ENCODE measurements around the gene ROR1.
A peak's percentile ranks its signal among the peaks of the same experiment; 100 is the strongest.

Gene ROR1

GRCh38 chr1:63856924-63857323, 83.1 kb downstream of the ROR1 start:
- Histone ChIP-seq H3K4me3 (ENCODE audit: severe bottlenecking) (no peak overlapping the region), H3K27ac (ENCODE audit: poor library complexity, severe bottlenecking) (no peak overlapping the region), H3K36me3 (ENCODE audit: low read depth) (no peaks in the 10 kb centered on the region), H3K27me3 (ENCODE audit: insufficient read depth, poor library complexity, severe bottlenecking) (no peaks in the 10 kb centered on the region), H3K9me3 (ENCODE audit: severe bottlenecking) (no peaks in the 10 kb centered on the region), H3K4me1 (ENCODE audit: insufficient read depth, poor library complexity, severe bottlenecking) (peaks cover 6% of the 10 kb centered on the region)
- ATAC-seq (ENCODE audit: low read depth), result no peak
- DNase-seq (ENCODE audit: low spot score), result no peak
- no peak for TF ChIP-seq CTCF (IDR thresholded peaks at IDR 0.05; ENCODE audit: poor library complexity, severe bottlenecking)

GRCh38 chr1:63857478-63857877, 83.7 kb downstream of the ROR1 start:
- DNase-seq (ENCODE audit: low spot score) (no peak), ATAC-seq (ENCODE audit: low read depth) (no peak)
- no peak overlapping the region for H3K4me3 ChIP-seq (ENCODE audit: severe bottlenecking)
- H3K27me3 ChIP-seq (ENCODE audit: insufficient read depth, poor library complexity, severe bottlenecking), result no peaks in the 10 kb centered on the region
- no peak overlapping the region for H3K27ac ChIP-seq (ENCODE audit: poor library complexity, severe bottlenecking)
- no peaks in the 10 kb centered on the region for H3K36me3 ChIP-seq (ENCODE audit: low read depth)
- no peak for TF ChIP-seq CTCF (IDR thresholded peaks at IDR 0.05; ENCODE audit: poor library complexity, severe bottlenecking)
- peaks cover 6% of the 10 kb centered on the region for H3K4me1 ChIP-seq (ENCODE audit: insufficient read depth, poor library complexity, severe bottlenecking)
- no peaks in the 10 kb centered on the region for H3K9me3 ChIP-seq (ENCODE audit: severe bottlenecking)

GRCh38 chr1:63858153-63858552, 84.3 kb downstream of the ROR1 start:
- Histone ChIP-seq H3K27me3 (ENCODE audit: insufficient read depth, poor library complexity, severe bottlenecking) (no peaks in the 10 kb centered on the region), H3K27ac (ENCODE audit: poor library complexity, severe bottlenecking) (no peak overlapping the region), H3K4me1 (ENCODE audit: insufficient read depth, poor library complexity, severe bottlenecking) (peaks cover 6% of the 10 kb centered on the region), H3K9me3 (ENCODE audit: severe bottlenecking) (no peaks in the 10 kb centered on the region), H3K36me3 (ENCODE audit: low read depth) (no peaks in the 10 kb centered on the region), H3K4me3 (ENCODE audit: severe bottlenecking) (no peak overlapping the region)
- no peak for TF ChIP-seq CTCF (IDR thresholded peaks at IDR 0.05; ENCODE audit: poor library complexity, severe bottlenecking)
- DNase-seq (ENCODE audit: low spot score) (no peak), ATAC-seq (ENCODE audit: low read depth) (no peak)

- Histone ChIP-seq H3K27ac (ENCODE audit: poor library complexity, severe bottlenecking) (no peak overlapping the region), H3K9me3 (ENCODE audit: severe bottlenecking) (no peaks in the 10 kb centered on the region), H3K36me3 (ENCODE audit: low read depth) (no peaks in the 10 kb centered on the region), H3K4me3 (ENCODE audit: severe bottlenecking) (no peak overlapping the region), H3K27me3 (ENCODE audit: insufficient read depth, poor library complexity, severe bottlenecking) (no peaks in the 10 kb centered on the region), H3K4me1 (ENCODE audit: insufficient read depth, poor library complexity, severe bottlenecking) (peaks cover 9% of the 10 kb centered on the region)
- no peak for TF ChIP-seq CTCF (IDR thresholded peaks at IDR 0.05; ENCODE audit: poor library complexity, severe bottlenecking)
- ATAC-seq (ENCODE audit: low read depth) (peak; percentile 74; the same call in 2 of the 3 replicates), DNase-seq (ENCODE audit: low spot score) (no peak)
Measured at GRCh38 chr1:63859480-63860275, 85.9 kb downstream of the ROR1 start.

- H3K36me3 ChIP-seq (ENCODE audit: low read depth), result no peaks in the 10 kb centered on the region
- peaks cover 12% of the 10 kb centered on the region for H3K4me1 ChIP-seq (ENCODE audit: insufficient read depth, poor library complexity, severe bottlenecking)
- DNase-seq (ENCODE audit: low spot score) (no peak), ATAC-seq (ENCODE audit: low read depth) (no peak)
- no peaks in the 10 kb centered on the region for H3K9me3 ChIP-seq (ENCODE audit: severe bottlenecking)
- H3K4me3 ChIP-seq (ENCODE audit: severe bottlenecking), result no peak overlapping the region
- no peaks in the 10 kb centered on the region for H3K27me3 ChIP-seq (ENCODE audit: insufficient read depth, poor library complexity, severe bottlenecking)
- no peak for TF ChIP-seq CTCF (IDR thresholded peaks at IDR 0.05; ENCODE audit: poor library complexity, severe bottlenecking)
- H3K27ac ChIP-seq (ENCODE audit: poor library complexity, severe bottlenecking), result no peak overlapping the region
Measured at GRCh38 chr1:63861052-63861691, 87.4 kb downstream of the ROR1 start.

All from RWPE2 (cell line).